ENCODE data around the gene HELT.
"Not testable (repeated sequence)": the region's sequence is repeated elsewhere in the genome, so short reads cannot be mapped to it uniquely, and the experiment has no call there.

Gene HELT

DNA sequence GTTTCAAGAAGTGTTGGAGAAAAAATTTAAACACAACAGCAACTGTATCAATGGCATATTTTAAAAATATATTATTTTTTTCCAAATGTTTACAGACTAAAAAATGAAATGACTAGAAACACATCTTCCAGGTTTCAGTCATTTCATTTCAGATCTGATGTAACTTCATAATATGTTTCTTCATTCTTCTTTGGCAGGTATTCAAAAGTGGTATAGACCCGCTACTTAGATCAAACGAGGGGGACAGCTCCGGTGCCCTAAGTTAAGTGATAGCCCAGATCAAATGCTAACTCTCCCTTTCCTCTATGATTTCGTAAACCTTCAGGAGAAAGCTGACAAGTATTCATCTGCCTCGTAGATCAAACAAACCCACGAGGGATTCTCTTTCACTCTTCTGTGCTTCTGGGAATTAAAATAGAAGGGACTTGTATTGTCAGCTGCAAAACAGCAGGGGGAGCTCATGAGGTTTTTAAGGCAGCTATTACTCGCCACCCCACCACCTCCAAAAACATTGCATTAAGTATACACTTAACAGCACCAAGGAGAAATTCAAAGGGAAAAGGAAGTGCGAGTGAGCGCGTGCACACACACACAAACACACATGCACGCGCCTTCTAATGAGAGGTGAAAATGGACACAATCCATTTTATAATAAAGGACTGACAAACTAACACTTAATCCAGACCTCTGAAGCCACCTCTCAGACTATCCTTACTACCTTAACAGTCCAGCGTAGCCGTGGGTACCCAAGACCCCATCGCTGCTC is 21.4 kb downstream of the HELT start:
- peak; percentile 39 for DNase-seq

- DNase-seq: no peak
Measured at GRCh38 chr4:185040523-185040922, 22.2 kb downstream of the HELT start.

GRCh38 chr4:185050286-185050685 is 32.0 kb downstream of the HELT start:
- not testable (repeated sequence) for DNase-seq

DNA sequence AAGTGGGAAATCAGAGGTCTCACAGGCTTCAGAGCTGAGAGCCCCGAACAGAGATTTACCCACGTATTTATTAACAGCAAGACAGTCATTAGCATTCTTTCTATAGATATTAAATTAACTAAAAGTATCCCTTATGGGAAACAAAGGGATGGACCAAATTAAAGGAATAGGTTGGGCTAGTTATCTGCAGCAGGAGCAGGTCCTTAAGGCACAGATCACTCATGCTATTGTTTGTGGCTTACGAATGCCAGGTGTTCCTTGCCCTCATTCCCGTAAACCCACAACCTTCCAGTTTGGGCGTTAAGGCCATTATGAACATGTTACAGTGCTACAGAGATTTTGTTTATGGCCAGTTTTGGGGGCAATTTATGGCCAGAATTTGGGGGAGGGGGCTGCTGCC is 33.0 kb downstream of the HELT start:
- DNase-seq: not testable (repeated sequence)

DNA sequence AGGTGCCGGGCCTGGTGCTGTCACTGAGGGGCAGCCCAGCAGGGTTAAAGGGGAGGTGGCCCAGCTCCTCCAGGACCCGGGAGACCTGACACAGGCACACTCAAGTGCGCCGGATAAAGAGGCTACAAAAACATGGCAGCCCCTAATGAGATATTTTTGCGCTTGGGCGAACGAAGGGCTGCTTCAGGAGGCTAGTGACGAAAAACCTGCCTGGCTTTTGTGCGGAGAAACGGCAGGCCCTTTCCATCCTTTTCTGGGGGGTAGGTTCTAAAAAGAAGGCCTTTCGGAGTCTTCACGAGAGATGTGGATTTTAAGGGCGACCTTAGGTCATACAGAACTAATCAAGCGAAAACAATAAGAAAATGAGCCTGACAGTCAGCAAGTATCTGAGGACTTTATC is 35.5 kb downstream of the HELT start:
- DNase-seq: no peak

DNA sequence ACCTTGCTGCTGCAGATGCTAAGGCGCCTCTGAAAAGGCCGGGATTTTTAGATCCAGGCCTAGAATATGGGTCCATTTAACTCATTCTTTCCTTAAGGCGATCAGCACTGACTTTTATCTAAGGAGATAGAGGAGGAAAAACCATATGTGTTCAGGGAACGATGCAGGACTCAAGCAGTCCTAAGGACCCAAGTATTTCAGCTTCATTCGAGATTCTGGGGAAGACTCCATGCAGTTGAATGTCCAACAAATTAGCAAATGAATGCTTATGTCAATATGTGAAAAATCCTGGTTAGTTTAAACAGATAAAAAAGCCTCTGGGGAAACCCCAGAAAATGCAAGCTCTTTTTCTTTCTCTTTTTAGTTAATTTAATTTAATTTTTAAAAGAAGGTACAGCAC is 36.0 kb downstream of the HELT start:
- DNase-seq: no peak

DNA sequence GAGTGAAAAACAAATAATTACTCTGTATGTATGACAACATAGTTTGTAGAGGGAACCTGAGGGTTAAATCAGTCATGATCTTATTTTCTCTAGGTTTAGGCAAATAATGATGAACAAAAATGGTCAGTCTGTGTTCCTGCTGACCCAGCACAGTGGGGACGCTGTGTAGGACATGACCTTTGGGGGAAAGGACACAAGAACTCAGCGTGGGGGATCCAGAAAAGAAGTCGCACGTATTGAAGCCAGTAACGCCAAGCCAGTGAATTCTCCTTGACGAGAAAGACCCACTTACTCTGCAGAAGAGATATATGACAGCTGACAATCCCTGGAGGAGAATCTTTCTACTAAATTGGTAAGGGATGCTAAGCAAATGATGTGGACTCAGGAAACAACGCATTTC is 36.6 kb downstream of the HELT start:
- no peak for DNase-seq

- no peak for DNase-seq
Measured at GRCh38 chr4:185061610-185062009, 43.3 kb downstream of the HELT start.

DNA sequence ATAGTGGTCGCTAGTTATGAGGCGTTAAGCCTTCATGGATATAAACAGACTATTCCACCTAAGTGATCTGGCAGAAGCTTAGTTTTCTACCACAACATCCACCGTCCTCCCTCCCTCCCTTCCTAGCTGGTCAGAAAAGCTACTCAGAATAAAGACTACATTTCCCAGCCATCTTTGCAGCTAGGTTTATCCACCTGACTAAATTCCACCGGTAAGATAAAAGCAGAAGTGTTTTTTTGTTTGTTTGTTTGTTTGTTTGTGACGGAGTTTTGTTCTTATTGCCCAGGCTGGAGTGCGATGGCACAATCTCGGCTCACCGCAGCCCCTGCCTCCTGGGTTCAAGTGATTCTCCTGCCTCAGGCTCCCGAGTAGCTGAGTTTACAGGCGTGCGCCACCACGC is 44.3 kb downstream of the HELT start:
- DNase-seq: no peak

- no peak for DNase-seq
Measured at GRCh38 chr4:185066179-185066578, 47.9 kb downstream of the HELT start.

DNA sequence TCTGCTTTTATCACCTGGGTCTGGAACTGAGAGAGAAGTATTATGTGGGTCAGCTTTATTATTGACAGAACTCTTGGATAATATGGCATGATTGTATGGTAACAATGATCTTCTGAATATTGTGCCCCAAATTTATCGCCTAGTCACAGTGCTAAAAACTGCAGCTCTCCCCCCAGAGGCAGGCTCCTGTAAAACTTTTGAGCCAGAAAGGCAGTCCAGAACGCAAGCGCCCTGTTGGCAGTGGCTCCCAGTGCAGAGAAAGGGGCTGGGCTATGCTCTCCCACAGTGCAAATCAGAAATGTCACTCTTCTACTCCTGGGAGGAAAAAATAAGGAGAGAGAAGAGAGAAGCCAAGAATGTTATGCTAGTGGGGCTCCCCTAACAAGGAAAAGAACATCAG is 50.5 kb downstream of the HELT start:
- no peak for DNase-seq

Measured in GF-D8 (cell line).